ENCODE measurements around the gene KRT17. TPM values are rescaled to one million over a fixed set of nuclear protein-coding genes. Genes with fewer than 3 reads are reported as not detected.

KRT17 gene
- total and polyA plus RNA-seq, 10 of the 15 experiments (the other 5 are each of a cell fraction or from before 2014, with no cell fraction given): 0.47 to 30.0 (median 2.5) TPM

GRCh38 chr17:41636652-41637051 is 12.3 kb upstream of the KRT17 start (continued):
- TF ChIP-seq IRF5 (IDR thresholded peaks at IDR 0.05; ENCODE audit: borderline replicate concordance) (no peak), E2F8 (IDR thresholded peaks at IDR 0.05; ENCODE audit: low read depth, partially characterized antibody) (no peak), BRCA1 (IDR thresholded peaks at IDR 0.05; ENCODE audit: low read depth, low read length) (no peak)

- H2AFZ ChIP-seq (ENCODE audit: control insufficient read depth, low read depth, low read length): no peak overlapping the region
- in situ Hi-C loops (cut with MboI) (no loop called here), intact Hi-C loops (cut with micrococcal nuclease; ENCODE audit: unreplicated experiment) (no loop called here)
- no peaks in the 10 kb centered on the region; a peak in 1 of 4 replicates for H3K27me3 ChIP-seq (replicated peaks in 1 of 2; ENCODE audit: control insufficient read depth in 2 of 2, insufficient read depth in 2 of 2, low read length in 1 of 2)
- no peaks in the 10 kb centered on the region for H3K4me1 ChIP-seq (ENCODE audit: control insufficient read depth, insufficient read depth, low read length)
- SMC1A ChIA-PET (ENCODE audit: uncharacterized antibody, unreplicated experiment): no interaction called here
- no peak overlapping the region for H3K9ac ChIP-seq (ENCODE audit: control insufficient read depth, insufficient read depth, low read length)
- H3K27ac ChIP-seq (ENCODE audit: control insufficient read depth, insufficient read depth): no peak overlapping the region
- no peaks in the 10 kb centered on the region for H4K20me1 ChIP-seq (ENCODE audit: control insufficient read depth, insufficient read depth)
- DNase-seq (ENCODE audit: low read depth, low spot score) (no peak), FAIRE-seq (no peak), ATAC-seq (no peak)
- H3K4me3 ChIP-seq: no peak overlapping the region
- H3K4me2 ChIP-seq (ENCODE audit: control insufficient read depth, insufficient read depth): no peak overlapping the region
- H3K79me2 ChIP-seq (ENCODE audit: control insufficient read depth, insufficient read depth, low read length): no peaks in the 10 kb centered on the region
- POLR2A ChIA-PET: no interaction called here
- H3K9me3 ChIP-seq (replicated peaks; ENCODE audit: control insufficient read depth, insufficient read depth, low read length): no peaks in the 10 kb centered on the region
- no peaks in the 10 kb centered on the region for H3K36me3 ChIP-seq (ENCODE audit: control insufficient read depth in 2 of 2, insufficient read depth in 2 of 2, low read length in 1 of 2)
- RAD21 ChIA-PET (ENCODE audit: unreplicated experiment): no interaction called here
- BruUV-seq (replicated peaks): no TSS peak
- WGBS (ENCODE audit: insufficient coverage, insufficient replicate concordance, low lambda C conversion rate, missing lambda C conversion rate): 49% methylated on average over 28 of the region's 28 CpGs
- CTCF ChIA-PET: no interaction called here
- no peak for TF ChIP-seq ELK1 (IDR thresholded peaks at IDR 0.05; ENCODE audit: low read depth, low read length)
- TF ChIP-seq KLF5 (IDR thresholded peaks at IDR 0.05; ENCODE audit: partially characterized antibody): no peak
- TF ChIP-seq JUNB (IDR thresholded peaks at IDR 0.05): no peak
- TF ChIP-seq SREBF2 (IDR thresholded peaks at IDR 0.05; ENCODE audit: low read length): no peak
- TF ChIP-seq ZNF592 (IDR thresholded peaks at IDR 0.05): no peak
- TF ChIP-seq NR2C2 (IDR thresholded peaks at IDR 0.05; ENCODE audit: borderline replicate concordance, control insufficient read depth, insufficient read length, low read depth): no peak
- no peak for TF ChIP-seq HDAC2 (IDR thresholded peaks at IDR 0.05)
Measured at GRCh38 chr17:41635121-41636097, 11.0 kb upstream of the KRT17 start.
